Smooth muscle cell (in vitro differentiated cells): ENCODE results near the gene SHISA9. TPM values are rescaled to one million over a fixed set of nuclear protein-coding genes. Genes with fewer than 3 reads are reported as not detected.

Experiments
- DNase-seq: peaks from one replicate; lab custom pipeline; 2025; ENCODE audit not compliant: unreplicated experiment; lab: John Stamatoyannopoulos, UW
- H2AFZ ChIP-seq: fragments of 200-600 bp; sonication (generic); 2 replicates; pipeline ENCODE4 v1.6.0; 2016; ENCODE audit warnings: antibody characterized with exemption, low read depth, mild to moderate bottlenecking
- H3F3A ChIP-seq: fragments of 200-600 bp; sonication (generic); 2 replicates; pipeline ENCODE4 v1.6.0; 2017; ENCODE audit warnings: antibody characterized with exemption, low read depth
- H3K27ac ChIP-seq: fragments of 200-600 bp; sonication (generic); 2 replicates; pipeline ENCODE4 v1.5.1; 2016; ENCODE audit warnings: low read depth, mild to moderate bottlenecking
- H3K27me3 ChIP-seq: fragments of 200-600 bp; sonication (generic); 2 replicates; pipeline ENCODE4 v1.6.1; 2016; ENCODE audit warnings: low read depth, mild to moderate bottlenecking
- H3K36me3 ChIP-seq: fragments of 200-600 bp; sonication (generic); 2 replicates; pipeline ENCODE4 v1.5.1; 2016; ENCODE audit warnings: low read depth
- H3K4me1 ChIP-seq: fragments of 200-600 bp; sonication (generic); 2 replicates; pipeline ENCODE4 v1.5.1; 2016; ENCODE audit warnings: low read depth
- H3K4me2 ChIP-seq: fragments of 200-600 bp; sonication (generic); 2 replicates; pipeline ENCODE4 v1.6.0; 2016; ENCODE audit warnings: mild to moderate bottlenecking
- H3K4me3 ChIP-seq: fragments of 200-600 bp; sonication (generic); 2 replicates; pipeline ENCODE4 v1.5.1; 2016; ENCODE audit warnings: mild to moderate bottlenecking
- H3K79me2 ChIP-seq: fragments of 200-600 bp; sonication (generic); 2 replicates; pipeline ENCODE4 v1.6.0; 2016; ENCODE audit warnings: low read depth, mild to moderate bottlenecking
- H3K9ac ChIP-seq: fragments of 200-600 bp; sonication (generic); 2 replicates; pipeline ENCODE4 v1.6.0; 2016; ENCODE audit warnings: low read depth
- H3K9me3 ChIP-seq: fragments of 200-600 bp; sonication (generic); replicated peaks from 2 replicates; pipeline ENCODE4 v1.5.1; 2016; ENCODE audit warnings: low read depth
- H4K20me1 ChIP-seq: fragments of 200-600 bp; sonication (generic); 2 replicates; pipeline ENCODE4 v1.6.0; 2016; ENCODE audit warnings: low read depth
- CTCF ChIP-seq: fragments of 200-600 bp; sonication (generic); IDR thresholded peaks from 2 replicates; pipeline ENCODE4 v1.5.1; 2017; ENCODE audit warnings: borderline replicate concordance, mild to moderate bottlenecking, antibody characterized with exemption; ENCODE audit not compliant: insufficient read depth, poor library complexity, severe bottlenecking
- WGBS: methylation state at CpG from one replicate; pipeline ENCODE4 v1.1.7; 2016; ENCODE audit warnings: low lambda C conversion rate; 5-methylcytosine and 5-hydroxymethylcytosine counted together
- polyA plus RNA-seq: library from polyadenylated mRNA; unstranded; fragments of >200 nt; fragmentation: Nextera tagmentation; extraction: Ambion mirVana; gene quantifications from 2 replicates; pipeline ENCODE4 v1.2.1, GENCODE V29; 2016
- total RNA-seq: library from RNA; depleted of rRNA; stranded (reverse); fragments of >200 nt; gene quantifications from 2 replicates; pipeline ENCODE4 v1.2.3, GENCODE V29; 2014

SHISA9 gene
- total and polyA plus RNA-seq, 2 experiments from 2014 or later = 0.09 TPM; not detected in 1

GRCh38 chr16:13157082-13157481 lies 255.7 kb downstream of the SHISA9 start:
- H3K9me3 ChIP-seq = no peaks in the 10 kb centered on the region
- no peak overlapping the region for H3K9ac ChIP-seq
- DNase-seq = no peak
- no peaks in the 10 kb centered on the region for H3K79me2 ChIP-seq
- no peak overlapping the region for H3K27ac ChIP-seq
- TF ChIP-seq CTCF = no peak
- no peaks in the 10 kb centered on the region for H3K36me3 ChIP-seq
- H3K4me2 ChIP-seq = no peak overlapping the region
- H3F3A ChIP-seq = no peaks in the 10 kb centered on the region
- H3K4me3 ChIP-seq = no peak overlapping the region
- no peaks in the 10 kb centered on the region for H4K20me1 ChIP-seq
- no peak overlapping the region for H2AFZ ChIP-seq
- peaks cover 4% of the 10 kb centered on the region for H3K27me3 ChIP-seq
- H3K4me1 ChIP-seq = no peaks in the 10 kb centered on the region
- WGBS = 87% methylated on average over 3 of the region's 3 CpGs

- no peak for DNase-seq
- no peaks in the 10 kb centered on the region for H3F3A ChIP-seq
- no peak for TF ChIP-seq CTCF
- H4K20me1 ChIP-seq = no peaks in the 10 kb centered on the region
- no peaks in the 10 kb centered on the region for H3K4me1 ChIP-seq
- no peak overlapping the region for H3K9ac ChIP-seq
- WGBS = 97% methylated on average over 3 of the region's 3 CpGs
- H3K4me2 ChIP-seq = no peak overlapping the region
- no peak overlapping the region for H3K27ac ChIP-seq
- H3K4me3 ChIP-seq = no peak overlapping the region
- H2AFZ ChIP-seq = no peak overlapping the region
- no peaks in the 10 kb centered on the region for H3K79me2 ChIP-seq
- H3K36me3 ChIP-seq = no peaks in the 10 kb centered on the region
- no peaks in the 10 kb centered on the region for H3K9me3 ChIP-seq
- peaks cover 4% of the 10 kb centered on the region for H3K27me3 ChIP-seq
These were observed 257.0 kb downstream of the SHISA9 start for GRCh38 chr16:13158427-13158826.

GRCh38 chr16:13165024-13165423 lies 263.6 kb downstream of the SHISA9 start:
- Histone ChIP-seq H3K79me2 (no peaks in the 10 kb centered on the region), H2AFZ (no peak overlapping the region), H3K27me3 (peaks cover 4% of the 10 kb centered on the region), H3K4me3 (no peak overlapping the region), H3K36me3 (no peaks in the 10 kb centered on the region), H3K27ac (no peak overlapping the region), H3K4me2 (no peak overlapping the region), H4K20me1 (no peaks in the 10 kb centered on the region), H3K4me1 (no peaks in the 10 kb centered on the region), H3K9ac (no peak overlapping the region), H3F3A (no peaks in the 10 kb centered on the region), H3K9me3 (no peaks in the 10 kb centered on the region)
- DNase-seq = no peak
- 91% methylated on average over 1 of the region's 1 CpG for WGBS
- TF ChIP-seq CTCF = no peak

- Histone ChIP-seq H3K27me3 (no peaks in the 10 kb centered on the region), H3K4me3 (no peak overlapping the region), H3K36me3 (no peaks in the 10 kb centered on the region), H3K4me2 (no peak overlapping the region), H2AFZ (no peak overlapping the region), H3K4me1 (no peaks in the 10 kb centered on the region), H4K20me1 (no peaks in the 10 kb centered on the region), H3K27ac (no peak overlapping the region), H3K9me3 (no peaks in the 10 kb centered on the region), H3F3A (no peaks in the 10 kb centered on the region), H3K9ac (no peak overlapping the region), H3K79me2 (no peaks in the 10 kb centered on the region)
- no peak for DNase-seq
- no peak for TF ChIP-seq CTCF
- WGBS = 64% methylated on average over 4 of the region's 4 CpGs
These were observed 266.7 kb downstream of the SHISA9 start for GRCh38 chr16:13168091-13168572.
